Measurements from ENCODE around the gene ID4.
"Not testable (repeated sequence)": the region's sequence is repeated elsewhere in the genome, so short reads cannot be mapped to it uniquely, and the experiment has no call there.

Gene ID4

DNA sequence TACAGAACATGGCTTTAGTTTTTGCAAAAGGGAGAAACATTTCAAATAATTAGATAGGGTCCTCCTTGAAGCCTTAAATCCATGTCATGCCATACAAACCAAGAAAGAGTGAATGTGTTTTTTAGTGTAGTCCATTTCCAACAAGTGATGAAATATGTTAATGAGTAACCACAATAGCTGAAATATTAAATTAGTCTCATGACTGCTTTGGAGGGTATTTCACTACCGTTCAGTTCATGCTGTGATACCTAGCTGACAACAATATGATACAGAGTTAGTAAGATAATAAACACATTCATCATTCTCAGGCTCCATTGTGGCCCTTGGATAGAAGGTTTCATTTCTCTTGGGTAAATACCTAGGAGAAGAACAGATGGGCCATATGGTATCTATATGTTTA, 5.8 kb upstream of the ID4 start:
- DNase-seq (ENCODE audit: low read depth in 2 of 2), result no peak

- DNase-seq (ENCODE audit: low read depth in 2 of 2), result no peak
Observed at GRCh38 chr6:19833947-19834346, 3.2 kb upstream of the ID4 start.

DNA sequence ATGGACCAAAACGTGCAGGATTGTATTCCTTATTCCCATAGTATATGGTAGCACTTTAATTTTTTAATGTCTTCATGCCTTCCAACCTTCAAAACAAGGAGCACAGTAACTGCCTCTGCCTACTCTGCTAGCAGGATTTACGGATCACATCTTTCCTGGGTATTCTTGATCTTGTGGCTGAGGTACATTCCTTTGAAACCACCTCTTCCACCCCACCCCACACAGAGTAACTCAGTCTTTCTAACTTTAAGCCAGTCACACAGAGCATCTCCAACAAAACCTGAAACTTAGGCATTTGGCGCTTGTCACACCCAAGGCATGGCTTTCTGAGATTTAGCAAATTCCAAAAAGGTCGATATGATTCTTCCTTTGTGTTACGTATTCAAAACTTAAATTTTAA, 2.3 kb upstream of the ID4 start:
- no peak for DNase-seq (ENCODE audit: low read depth in 2 of 2)

DNA sequence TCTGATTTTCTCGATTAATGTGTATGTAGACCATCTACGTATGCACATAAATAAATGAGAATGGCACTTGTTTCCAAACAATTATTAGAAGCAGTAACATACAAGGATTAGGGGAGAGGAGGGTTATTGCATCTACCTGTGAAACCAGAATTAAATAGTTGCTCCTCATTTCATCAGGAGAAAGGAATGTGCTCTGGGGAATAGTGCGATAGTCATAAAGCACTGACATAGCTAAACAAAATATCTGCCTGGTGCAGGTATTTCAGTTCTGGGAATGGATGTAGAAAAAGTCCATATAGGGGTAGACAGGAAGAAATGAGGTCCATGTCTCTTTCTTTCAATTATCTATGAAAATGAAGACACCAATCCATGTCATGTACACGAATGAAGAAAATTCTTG, 1.6 kb upstream of the ID4 start:
- DNase-seq (ENCODE audit: low read depth in 2 of 2), result no peak

DNA sequence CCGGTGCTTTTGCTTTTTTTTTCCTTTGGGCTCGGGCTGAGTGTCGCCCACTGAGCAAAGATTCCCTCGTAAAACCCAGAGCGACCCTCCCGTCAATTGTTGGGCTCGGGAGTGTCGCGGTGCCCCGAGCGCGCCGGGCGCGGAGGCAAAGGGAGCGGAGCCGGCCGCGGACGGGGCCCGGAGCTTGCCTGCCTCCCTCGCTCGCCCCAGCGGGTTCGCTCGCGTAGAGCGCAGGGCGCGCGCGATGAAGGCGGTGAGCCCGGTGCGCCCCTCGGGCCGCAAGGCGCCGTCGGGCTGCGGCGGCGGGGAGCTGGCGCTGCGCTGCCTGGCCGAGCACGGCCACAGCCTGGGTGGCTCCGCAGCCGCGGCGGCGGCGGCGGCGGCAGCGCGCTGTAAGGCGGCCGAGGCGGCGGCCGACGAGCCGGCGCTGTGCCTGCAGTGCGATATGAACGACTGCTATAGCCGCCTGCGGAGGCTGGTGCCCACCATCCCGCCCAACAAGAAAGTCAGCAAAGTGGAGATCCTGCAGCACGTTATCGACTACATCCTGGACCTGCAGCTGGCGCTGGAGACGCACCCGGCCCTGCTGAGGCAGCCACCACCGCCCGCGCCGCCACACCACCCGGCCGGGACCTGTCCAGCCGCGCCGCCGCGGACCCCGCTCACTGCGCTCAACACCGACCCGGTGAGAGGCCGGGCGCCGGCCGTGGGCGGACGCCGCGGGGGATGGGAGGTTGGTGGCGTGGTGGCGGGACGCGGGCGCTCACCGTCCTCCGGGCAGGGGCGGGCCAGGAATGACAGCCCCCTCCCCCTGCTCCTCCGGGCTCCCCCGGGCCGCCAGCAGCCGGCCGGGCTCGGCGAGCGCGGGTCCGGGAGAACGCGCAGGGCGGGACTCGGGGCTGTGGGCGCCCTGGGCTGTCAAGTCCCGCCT, 606 bp downstream of the ID4 start:
- no peak for DNase-seq (ENCODE audit: low read depth in 2 of 2)

DNA sequence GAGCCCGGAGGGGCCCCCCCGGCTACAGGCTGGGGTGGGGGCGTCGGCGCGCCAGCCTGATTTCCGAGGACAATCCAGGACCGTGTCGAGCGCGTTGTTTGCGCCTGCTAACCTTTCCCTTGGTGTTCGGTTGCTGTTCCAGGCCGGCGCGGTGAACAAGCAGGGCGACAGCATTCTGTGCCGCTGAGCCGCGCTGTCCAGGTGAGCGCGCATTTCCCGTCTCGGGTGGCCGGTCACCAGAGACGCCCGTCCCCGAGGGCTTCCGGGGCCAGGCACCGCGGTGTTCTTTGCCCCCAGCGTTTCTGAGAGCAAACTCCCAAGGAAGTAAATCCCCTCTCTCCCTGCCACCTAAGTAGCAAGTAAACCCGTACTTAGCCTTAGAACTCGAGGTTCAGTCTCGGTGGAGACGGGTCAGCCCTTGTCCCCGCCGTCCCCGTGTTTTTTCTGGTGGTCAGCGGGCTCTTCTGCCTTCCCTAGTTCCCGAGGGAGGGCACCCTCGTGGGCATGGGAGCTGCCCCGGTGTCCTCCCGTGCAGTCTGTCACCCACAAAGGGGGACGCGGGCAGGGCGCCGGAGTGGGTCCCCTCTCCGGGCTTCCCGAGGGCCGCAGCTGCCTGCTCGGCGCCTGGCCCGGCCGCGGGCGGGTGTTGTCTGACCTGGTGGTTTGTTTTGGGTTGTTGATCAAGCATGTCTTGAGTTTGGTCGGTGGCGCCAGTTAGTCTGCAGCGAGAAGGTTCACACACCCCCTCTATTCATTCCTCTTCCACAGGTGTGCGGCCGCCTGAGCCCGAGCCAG, 1.5 kb downstream of the ID4 start:
- DNase-seq (ENCODE audit: low read depth in 2 of 2), result no peak

GRCh38 chr6:19839237-19839546, 2.0 kb downstream of the ID4 start:
- no peak for DNase-seq (ENCODE audit: low read depth in 2 of 2)

DNA sequence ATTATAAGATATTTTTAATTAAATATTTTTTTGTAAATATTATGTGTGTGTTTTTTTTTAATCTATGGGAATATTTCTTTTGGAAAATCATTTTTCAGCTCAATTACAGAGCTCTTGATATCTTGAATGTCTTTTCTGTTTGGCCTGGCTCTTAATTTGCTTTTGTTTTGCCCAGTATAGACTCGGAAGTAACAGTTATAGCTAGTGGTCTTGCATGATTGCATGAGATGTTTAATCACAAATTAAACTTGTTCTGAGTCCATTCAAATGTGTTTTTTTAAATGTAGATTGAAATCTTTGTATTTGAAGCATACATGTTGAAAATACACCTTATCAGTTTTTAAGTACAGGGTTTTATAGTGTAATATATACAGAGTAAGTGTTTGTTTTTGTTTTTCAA, 2.6 kb downstream of the ID4 start:
- no peak for DNase-seq (ENCODE audit: low read depth in 2 of 2)

GRCh38 chr6:19841181-19841580, 4.0 kb downstream of the ID4 start:
- no peak for DNase-seq (ENCODE audit: low read depth in 2 of 2)

DNA sequence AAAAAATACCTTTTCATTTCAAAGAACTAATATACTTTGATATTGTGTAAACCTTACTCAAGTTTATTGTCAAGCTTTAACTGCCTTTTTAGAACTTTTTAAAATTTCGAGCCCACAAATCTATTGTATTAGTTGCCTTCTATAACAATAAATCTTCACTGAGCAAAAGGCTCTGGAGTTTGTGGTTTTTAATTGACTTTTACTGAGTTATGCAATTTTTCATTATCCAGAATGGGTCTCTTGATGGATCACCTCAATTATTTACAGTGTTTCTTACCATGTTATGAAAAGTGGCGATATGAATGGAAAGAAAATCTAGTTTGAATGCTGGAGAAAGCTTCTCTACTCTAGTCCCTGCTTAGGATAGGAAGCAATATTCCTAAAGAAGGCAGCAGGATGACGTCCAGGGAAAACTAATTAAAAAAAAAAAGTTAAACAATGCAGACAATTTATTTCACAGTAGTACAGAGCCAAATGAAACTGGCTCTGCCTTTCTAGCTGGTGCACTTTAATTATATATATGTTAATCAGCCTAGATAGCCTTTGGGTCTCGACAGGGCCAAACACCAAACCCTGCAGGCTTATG, 5.0 kb downstream of the ID4 start:
- DNase-seq (ENCODE audit: low read depth in 2 of 2), result no peak

- no peak for DNase-seq (ENCODE audit: low read depth in 2 of 2)
Observed at GRCh38 chr6:19844689-19845088, 7.5 kb downstream of the ID4 start.

DNA sequence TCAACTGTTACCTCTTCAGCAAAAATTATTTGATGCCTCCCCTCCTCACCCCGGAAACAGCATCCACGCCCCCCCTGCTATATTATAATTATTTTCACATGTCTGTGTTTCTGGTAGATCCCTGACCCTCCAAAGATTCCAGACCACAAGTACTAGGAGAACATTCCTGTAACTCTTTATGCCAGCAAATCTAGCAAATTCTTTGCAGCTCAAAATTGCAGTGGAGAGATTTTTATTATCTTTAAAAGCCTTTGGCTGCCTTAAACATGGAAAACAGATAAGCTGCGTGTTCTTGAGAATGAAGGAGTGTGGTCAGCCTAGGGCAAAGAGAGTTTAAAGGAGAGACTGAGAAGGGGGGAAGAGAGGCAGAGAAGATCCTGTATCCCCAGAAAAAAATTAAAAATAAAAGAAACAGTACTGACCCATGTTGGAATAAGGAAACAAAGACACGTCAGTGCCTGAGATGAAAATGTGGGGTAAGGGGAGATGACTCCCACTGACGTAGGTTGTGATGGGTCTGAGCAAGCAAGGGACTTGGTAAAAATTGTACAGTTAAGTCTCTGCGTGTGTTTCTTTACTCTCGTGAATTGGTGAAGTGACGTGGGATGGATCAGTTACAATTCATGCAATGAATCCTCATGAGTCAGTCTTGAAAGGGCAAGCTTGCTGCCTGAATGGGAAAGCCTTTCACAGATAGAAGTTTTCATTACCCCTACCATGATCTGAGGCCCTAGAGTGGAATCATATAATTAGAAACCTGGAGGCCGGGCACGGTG, 8.3 kb downstream of the ID4 start:
- DNase-seq (ENCODE audit: low read depth in 2 of 2), result no peak

GRCh38 chr6:19848465-19849029, 11.4 kb downstream of the ID4 start:
- no peak for DNase-seq (ENCODE audit: low read depth in 2 of 2)

DNA sequence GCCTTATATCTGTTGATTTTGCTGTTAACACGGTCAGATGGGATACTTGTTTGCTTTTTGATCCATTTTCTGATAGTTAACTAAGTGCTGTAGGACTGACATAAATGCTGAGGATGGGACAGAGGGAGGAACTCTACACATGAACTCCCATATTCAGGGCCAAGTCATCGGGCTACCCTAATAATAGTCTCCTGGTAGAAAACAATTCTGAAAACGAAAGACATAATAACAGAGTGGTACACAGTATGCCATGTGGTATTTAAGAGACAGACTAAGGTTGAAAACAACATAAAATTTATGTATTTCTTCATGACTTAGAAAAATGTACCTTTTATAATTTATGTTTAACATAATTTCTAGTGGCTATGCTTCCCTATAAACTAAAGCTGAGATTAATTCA, 12.0 kb downstream of the ID4 start:
- DNase-seq (ENCODE audit: low read depth in 2 of 2), result no peak

DNA sequence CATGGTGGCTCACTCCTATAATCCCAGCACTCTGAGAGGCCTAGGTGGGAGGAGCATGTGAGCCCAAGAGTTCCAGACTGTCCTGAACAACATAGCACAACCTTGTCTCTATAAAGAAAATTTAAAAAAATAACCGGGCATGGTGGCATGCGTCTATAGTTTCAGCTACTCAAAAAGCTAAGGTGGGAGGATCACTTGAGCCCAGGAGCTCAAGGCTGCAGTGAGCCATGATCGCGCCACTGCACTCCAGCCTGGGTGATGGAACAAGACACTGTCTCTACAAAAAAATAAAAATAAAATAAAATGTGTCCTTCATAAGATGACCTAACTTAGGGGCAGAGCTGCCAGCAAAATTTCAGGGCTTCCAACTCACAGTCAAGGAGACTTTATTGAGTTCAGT, 12.6 kb downstream of the ID4 start:
- no peak for DNase-seq (ENCODE audit: low read depth in 2 of 2)

GRCh38 chr6:19851241-19852089, 14.3 kb downstream of the ID4 start:
- no peak for DNase-seq (ENCODE audit: low read depth in 2 of 2)

GRCh38 chr6:19852090-19852457, 14.9 kb downstream of the ID4 start:
- no peak for DNase-seq (ENCODE audit: low read depth in 2 of 2)

- no peak for DNase-seq (ENCODE audit: low read depth in 2 of 2)
Observed at GRCh38 chr6:19852927-19853326, 15.8 kb downstream of the ID4 start.

DNA sequence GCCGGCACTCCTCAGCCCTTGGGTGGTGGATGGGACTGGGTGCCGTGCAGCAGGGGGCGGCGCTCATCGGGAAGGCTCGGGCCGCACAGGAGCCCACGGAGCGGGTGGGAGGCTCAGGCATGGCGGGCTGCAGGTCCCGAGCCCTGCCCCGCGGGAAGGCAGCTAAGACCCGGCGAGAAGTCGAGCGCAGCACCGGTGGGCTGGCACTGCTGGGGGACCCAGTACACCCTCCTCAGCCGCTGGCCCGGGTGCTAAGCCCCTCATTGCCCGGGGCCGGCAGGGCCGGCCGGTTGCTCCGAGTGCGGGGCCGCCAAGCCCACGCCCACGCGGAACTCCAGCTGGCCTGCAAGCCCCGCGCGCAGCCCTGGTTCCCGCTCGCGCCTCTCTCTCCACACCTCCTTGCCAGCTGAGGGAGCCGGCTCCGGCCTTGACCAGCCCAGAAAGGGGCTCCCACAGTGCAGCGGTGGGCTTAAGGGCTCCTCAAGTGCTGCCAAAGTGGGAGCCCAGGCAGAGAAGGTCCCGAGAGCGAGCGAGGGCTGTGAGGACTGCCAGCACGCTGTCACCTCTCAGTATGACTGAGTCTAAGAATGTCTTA, 17.3 kb downstream of the ID4 start:
- DNase-seq (ENCODE audit: low read depth in 2 of 2), result not testable (repeated sequence)

- no peak for DNase-seq (ENCODE audit: low read depth in 2 of 2)
Observed at GRCh38 chr6:19855536-19855935, 18.4 kb downstream of the ID4 start.
